Panc1 (cell line): Measurements from ENCODE around the gene CUX1. TPM values are rescaled to one million over a fixed set of nuclear protein-coding genes. Genes with fewer than 3 reads are reported as not detected.

Experiments used
- ATAC-seq: fragments of 200-7000 bp; cut with Tn5 transposase; 2 replicates; pipeline ENCODE4 v1.9.1; 2020; ENCODE audit warnings: mild to moderate bottlenecking, moderate library complexity
- Bru-seq: library from RNA; stranded (reverse); fragments of 400-500 nt; gene quantifications from one replicate; lab custom pipeline; 2021; lab: Mats Ljungman, UMichigan
- BruChase-seq, 2 experiments: library from RNA; stranded (reverse); fragments of 400-500 nt; gene quantifications; one replicate each; lab custom pipeline; 2021; lab: Mats Ljungman, UMichigan
- BruUV-seq: library from RNA; stranded (reverse); fragments of 400-500 nt; replicated peaks from 2 replicates; lab custom pipeline; 2021; lab: Mats Ljungman, UMichigan
- CTCF ChIA-PET: fragments of 300-600 bp; sonication (Branson Sonifier 250); formaldehyde crosslinking; loops from one replicate; lab custom pipeline; 2022; ENCODE audit warnings: antibody characterized with exemption; lab: Charles Lee
- POLR2A ChIA-PET: fragments of 300-600 bp; sonication (Branson Sonifier 250); formaldehyde crosslinking; loops from one replicate; lab custom pipeline; 2022; ENCODE audit warnings: antibody characterized with exemption; lab: Charles Lee
- DNase-seq: peaks from one replicate; pipeline ENCODE4 v3.0.0-alpha.2; 2010; ENCODE audit warnings: low read depth, low spot score
- H3K27ac ChIP-seq: 2 replicates; pipeline ENCODE4 v1.5.1; 2011; ENCODE audit warnings: mild to moderate bottlenecking, low read length, inconsistent platforms
- H3K27me3 ChIP-seq: fragments of 200-500 bp; sonication (Bioruptor generic); 2 replicates; pipeline ENCODE4 v1.6.0; 2014; ENCODE audit warnings: low read length, inconsistent platforms; ENCODE audit not compliant: control insufficient read depth, insufficient read depth
- H3K36me3 ChIP-seq: fragments of 200-500 bp; sonication (Bioruptor generic); 2 replicates; pipeline ENCODE4 v1.5.1; 2014; ENCODE audit warnings: inconsistent platforms, mild to moderate bottlenecking, low read length, moderate library complexity; ENCODE audit not compliant: control insufficient read depth, insufficient read depth
- H3K4me1 ChIP-seq: 2 replicates; pipeline ENCODE4 v1.5.1; 2011; ENCODE audit warnings: inconsistent platforms, mild to moderate bottlenecking, low read length, moderate library complexity; ENCODE audit not compliant: control insufficient read depth, insufficient read depth
- H3K4me3 ChIP-seq, 2 experiments: 2 replicates each; pipeline ENCODE4 v1.5.1; 2011 to 2012; ENCODE audit warnings: low read depth in 2 of 2, low read length in 2 of 2, mild to moderate bottlenecking in 2 of 2, inconsistent platforms in 1 of 2, moderate library complexity in 1 of 2
- H3K9me3 ChIP-seq: fragments of 200-500 bp; sonication (Bioruptor generic); 2 replicates; pipeline ENCODE4 v1.5.1; 2014; ENCODE audit warnings: low read depth, mild to moderate bottlenecking, inconsistent platforms, low read length, moderate library complexity; ENCODE audit not compliant: control insufficient read depth, insufficient read depth
- POLR2AphosphoS5 ChIP-seq: IDR thresholded peaks from 2 replicates; pipeline ENCODE4 v1.6.1; 2012; ENCODE audit warnings: mild to moderate bottlenecking, low read depth, low read length, moderate library complexity
- REST ChIP-seq, 2 experiments: IDR thresholded peaks; 2 replicates each; pipeline ENCODE4 v1.6.1; 2011 to 2012; ENCODE audit warnings: low read depth in 2 of 2, control low read depth in 1 of 2, low read length in 1 of 2, mild to moderate bottlenecking in 1 of 2, moderate library complexity in 1 of 2; ENCODE audit not compliant: insufficient read depth in 1 of 2
- SIN3A ChIP-seq: IDR thresholded peaks from 2 replicates; pipeline ENCODE4 v1.6.1; 2012; ENCODE audit warnings: low read depth, mild to moderate bottlenecking, low read length, moderate library complexity, borderline replicate concordance; ENCODE audit not compliant: insufficient read depth
- TCF7L2 ChIP-seq: IDR thresholded peaks from 2 replicates; pipeline ENCODE4 v1.6.1; 2011; ENCODE audit warnings: mild to moderate bottlenecking, low read depth, low read length, inconsistent platforms
- in situ Hi-C: cut with HindIII; loops from 2 replicates; pipeline ENCODE4 v1.10.0; 2016; ENCODE audit warnings: low sequenced_read_pairs, low pct_unique_long_range_greater_than_20kb
- intact Hi-C: fragments of 100-400 bp; cut with micrococcal nuclease; formaldehyde crosslinking; loops from one replicate; pipeline ENCODE4 v1.10.0; 2022; ENCODE audit not compliant: unreplicated experiment
- long read RNA-seq: library from polyadenylated mRNA; unstranded; transcript quantifications from one replicate; pipeline ENCODE4 v2.0.0, GENCODE V29; 2021; ENCODE audit not compliant: unreplicated experiment
- polyA plus RNA-seq: library from polyadenylated mRNA; unstranded; fragments of >200 nt; gene quantifications from one replicate; pipeline ENCODE4 v1.2.1, GENCODE V29; 2012; ENCODE audit warnings: missing spikeins; ENCODE audit not compliant: insufficient read length
- total RNA-seq: library from RNA; stranded (reverse); gene quantifications from one replicate; pipeline ENCODE4 v1.2.1, GENCODE V29; 2021; ENCODE audit not compliant: unreplicated experiment
- TF ChIP-seq, protein P1 (sequence below): fragments of 450-650 bp; IDR thresholded peaks from 2 replicates; pipeline ENCODE4 v1.5.1; 2017; ENCODE audit warnings: mild to moderate bottlenecking

CUX1 gene, protein sequence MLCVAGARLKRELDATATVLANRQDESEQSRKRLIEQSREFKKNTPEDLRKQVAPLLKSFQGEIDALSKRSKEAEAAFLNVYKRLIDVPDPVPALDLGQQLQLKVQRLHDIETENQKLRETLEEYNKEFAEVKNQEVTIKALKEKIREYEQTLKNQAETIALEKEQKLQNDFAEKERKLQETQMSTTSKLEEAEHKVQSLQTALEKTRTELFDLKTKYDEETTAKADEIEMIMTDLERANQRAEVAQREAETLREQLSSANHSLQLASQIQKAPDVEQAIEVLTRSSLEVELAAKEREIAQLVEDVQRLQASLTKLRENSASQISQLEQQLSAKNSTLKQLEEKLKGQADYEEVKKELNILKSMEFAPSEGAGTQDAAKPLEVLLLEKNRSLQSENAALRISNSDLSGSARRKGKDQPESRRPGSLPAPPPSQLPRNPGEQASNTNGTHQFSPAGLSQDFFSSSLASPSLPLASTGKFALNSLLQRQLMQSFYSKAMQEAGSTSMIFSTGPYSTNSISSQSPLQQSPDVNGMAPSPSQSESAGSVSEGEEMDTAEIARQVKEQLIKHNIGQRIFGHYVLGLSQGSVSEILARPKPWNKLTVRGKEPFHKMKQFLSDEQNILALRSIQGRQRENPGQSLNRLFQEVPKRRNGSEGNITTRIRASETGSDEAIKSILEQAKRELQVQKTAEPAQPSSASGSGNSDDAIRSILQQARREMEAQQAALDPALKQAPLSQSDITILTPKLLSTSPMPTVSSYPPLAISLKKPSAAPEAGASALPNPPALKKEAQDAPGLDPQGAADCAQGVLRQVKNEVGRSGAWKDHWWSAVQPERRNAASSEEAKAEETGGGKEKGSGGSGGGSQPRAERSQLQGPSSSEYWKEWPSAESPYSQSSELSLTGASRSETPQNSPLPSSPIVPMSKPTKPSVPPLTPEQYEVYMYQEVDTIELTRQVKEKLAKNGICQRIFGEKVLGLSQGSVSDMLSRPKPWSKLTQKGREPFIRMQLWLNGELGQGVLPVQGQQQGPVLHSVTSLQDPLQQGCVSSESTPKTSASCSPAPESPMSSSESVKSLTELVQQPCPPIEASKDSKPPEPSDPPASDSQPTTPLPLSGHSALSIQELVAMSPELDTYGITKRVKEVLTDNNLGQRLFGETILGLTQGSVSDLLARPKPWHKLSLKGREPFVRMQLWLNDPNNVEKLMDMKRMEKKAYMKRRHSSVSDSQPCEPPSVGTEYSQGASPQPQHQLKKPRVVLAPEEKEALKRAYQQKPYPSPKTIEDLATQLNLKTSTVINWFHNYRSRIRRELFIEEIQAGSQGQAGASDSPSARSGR (N-terminal part only)
- total RNA-seq = 50.9 TPM
- polyA plus RNA-seq = 40.0 TPM
- percentile 73 among the genes with signal in this experiment for Bru-seq, nascent RNA
- percentile 69 among the genes with signal in this experiment for BruChase-seq, experiment 1, labeled RNA remaining after a 2-hour chase
- BruChase-seq, experiment 2, labeled RNA remaining after a 6-hour chase = percentile 76 among the genes with signal in this experiment
- long read RNA-seq, transcript CUX1-202 (23 exons, 2,931 nt) = major isoform, 9 of 75 reads
- long read RNA-seq, partial matches to known transcripts = 25 of 75 reads
- long read RNA-seq, other reads (novel, unspliced or antisense) = 39 of 75 reads

GRCh38 chr7:101817471-101818286 is at the start of gene CUX1:
TSS of gene CUX1 (plus strand) at chr7:101817626. CDS start at chr7:101817640, 14 bp downstream.
- no peaks in the 10 kb centered on the region for H3K27me3 ChIP-seq
- ChIA-PET POLR2A (interaction anchor here (0.6 kb wide), 1 partner anchor 414 kb away, joined by 8 read pairs; no protein-coding TSS in a partner anchor), CTCF (no interaction called here)
- no peak for TF ChIP-seq TCF7L2
- TF ChIP-seq POLR2AphosphoS5 = no peak
- TF ChIP-seq, protein P1, sequence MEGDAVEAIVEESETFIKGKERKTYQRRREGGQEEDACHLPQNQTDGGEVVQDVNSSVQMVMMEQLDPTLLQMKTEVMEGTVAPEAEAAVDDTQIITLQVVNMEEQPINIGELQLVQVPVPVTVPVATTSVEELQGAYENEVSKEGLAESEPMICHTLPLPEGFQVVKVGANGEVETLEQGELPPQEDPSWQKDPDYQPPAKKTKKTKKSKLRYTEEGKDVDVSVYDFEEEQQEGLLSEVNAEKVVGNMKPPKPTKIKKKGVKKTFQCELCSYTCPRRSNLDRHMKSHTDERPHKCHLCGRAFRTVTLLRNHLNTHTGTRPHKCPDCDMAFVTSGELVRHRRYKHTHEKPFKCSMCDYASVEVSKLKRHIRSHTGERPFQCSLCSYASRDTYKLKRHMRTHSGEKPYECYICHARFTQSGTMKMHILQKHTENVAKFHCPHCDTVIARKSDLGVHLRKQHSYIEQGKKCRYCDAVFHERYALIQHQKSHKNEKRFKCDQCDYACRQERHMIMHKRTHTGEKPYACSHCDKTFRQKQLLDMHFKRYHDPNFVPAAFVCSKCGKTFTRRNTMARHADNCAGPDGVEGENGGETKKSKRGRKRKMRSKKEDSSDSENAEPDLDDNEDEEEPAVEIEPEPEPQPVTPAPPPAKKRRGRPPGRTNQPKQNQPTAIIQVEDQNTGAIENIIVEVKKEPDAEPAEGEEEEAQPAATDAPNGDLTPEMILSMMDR = no peak
- TF ChIP-seq SIN3A = no peak
- TF ChIP-seq REST (IDR thresholded peaks at IDR 0.05; ENCODE audit: insufficient read depth in 1 of 2, low read depth in 2 of 2, low read length in 1 of 2) = no peak
- H3K9me3 ChIP-seq = no peaks in the 10 kb centered on the region
- no TSS peak for BruUV-seq
- DNase-seq (no peak), ATAC-seq (peak; percentile 20)
- peak within 1 kb of the TSS; percentile 57 for H3K27ac ChIP-seq
- intact Hi-C loops = loop anchor here (5.0 to 10.0 kb wide), 2 partner anchors 215 to 417 kb away; no protein-coding TSS in a partner anchor
- peak within 1 kb of the TSS; percentile 44 to 70 for H3K4me3 ChIP-seq
- in situ Hi-C loops = no loop called here
- peaks cover 35% of the 10 kb centered on the region for H3K4me1 ChIP-seq
- H3K36me3 ChIP-seq = peaks cover 2% of the 10 kb centered on the region; the same call in 1 of the 2 replicates
